Glutamatergic neuron (in vitro differentiated cells): ENCODE data around the gene LRRC46. TPM values are rescaled to one million over a fixed set of nuclear protein-coding genes. Genes with fewer than 3 reads are reported as not detected.

ENCODE experiments used
- DNase-seq: peaks from one replicate; pipeline ENCODE4 v3.0.0; 2022
- H3K27ac Mint-ChIP-seq: one replicate; pipeline ENCODE4 v1.8.0; 2020; ENCODE audit warnings: mild to moderate bottlenecking, mixed read lengths, inconsistent platforms; ENCODE audit not compliant: unreplicated experiment
- H3K27me3 Mint-ChIP-seq: one replicate; pipeline ENCODE4 v1.8.0; 2020; ENCODE audit warnings: mild to moderate bottlenecking, moderate library complexity, mixed read lengths, inconsistent platforms; ENCODE audit not compliant: unreplicated experiment
- H3K36me3 Mint-ChIP-seq: one replicate; pipeline ENCODE4 v1.8.0; 2020; ENCODE audit warnings: mild to moderate bottlenecking, mixed read lengths, inconsistent platforms; ENCODE audit not compliant: unreplicated experiment
- H3K4me1 Mint-ChIP-seq: one replicate; pipeline ENCODE4 v1.8.0; 2020; ENCODE audit warnings: mild to moderate bottlenecking, low read depth, mixed read lengths, inconsistent platforms; ENCODE audit not compliant: unreplicated experiment
- H3K4me3 Mint-ChIP-seq: one replicate; pipeline ENCODE4 v1.8.0; 2020; ENCODE audit warnings: mild to moderate bottlenecking, mixed read lengths, inconsistent platforms; ENCODE audit not compliant: unreplicated experiment
- H3K9me3 Mint-ChIP-seq: one replicate; pipeline ENCODE4 v1.8.0; 2020; ENCODE audit warnings: mild to moderate bottlenecking, moderate library complexity, mixed read lengths, inconsistent platforms; ENCODE audit not compliant: unreplicated experiment
- CTCF ChIP-seq: fragments of 200-600 bp; sonication (generic); IDR thresholded peaks from one replicate; pipeline ENCODE4 v1.5.0; 2021; ENCODE audit not compliant: partially characterized antibody, unreplicated experiment
- total RNA-seq: library from RNA; stranded (reverse); fragmentation: NEBNext Ultra II Directional; extraction: Animal tissue kit (Norgen Biotek cat#: 25700); gene quantifications from one replicate; pipeline ENCODE4 v1.2.1, GENCODE V29; 2021; ENCODE audit not compliant: unreplicated experiment

LRRC46 gene
- total RNA-seq, 1 donor from 2014 or later, result 1.3 TPM

DNA sequence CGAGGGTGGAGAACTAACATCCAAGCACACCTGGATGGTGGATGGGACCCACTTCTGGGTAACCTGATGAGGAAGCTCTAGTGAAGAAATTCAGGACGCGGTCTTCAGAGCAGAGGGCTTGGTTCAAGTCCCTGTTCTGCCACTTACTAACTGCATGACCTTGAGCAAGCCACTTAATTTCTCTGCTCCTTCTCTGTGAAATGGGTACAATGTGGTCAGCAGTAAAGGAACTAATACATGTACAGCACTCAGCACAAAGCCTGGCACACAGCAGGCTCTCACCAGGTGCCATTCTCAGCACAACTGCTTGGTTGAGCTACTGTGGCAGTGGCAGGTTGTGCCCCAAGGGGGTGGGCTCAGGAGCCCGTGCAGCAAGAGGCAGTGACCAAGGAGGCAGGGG lies 8.0 kb upstream of the LRRC46 start:
- no peak for TF ChIP-seq CTCF
- no peaks in the 10 kb centered on the region for H3K36me3 Mint-ChIP-seq
- H3K27me3 Mint-ChIP-seq, result peaks cover 4% of the 10 kb centered on the region
- peaks cover 11% of the 10 kb centered on the region for H3K4me1 Mint-ChIP-seq
- no peak overlapping the region for H3K4me3 Mint-ChIP-seq
- H3K27ac Mint-ChIP-seq, result no peak overlapping the region
- no peaks in the 10 kb centered on the region for H3K9me3 Mint-ChIP-seq
- no peak for DNase-seq

GRCh38 chr17:47829870-47830269 lies 1.6 kb upstream of the LRRC46 start:
- Mint-ChIP-seq H3K4me3 (peak overlapping the region; percentile 97), H3K4me1 (peaks cover 9% of the 10 kb centered on the region), H3K9me3 (peaks cover 8% of the 10 kb centered on the region), H3K27ac (peak overlapping the region; percentile 4), H3K27me3 (peaks cover 9% of the 10 kb centered on the region), H3K36me3 (no peaks in the 10 kb centered on the region)
- TF ChIP-seq CTCF, result no peak
- DNase-seq, result no peak

DNA sequence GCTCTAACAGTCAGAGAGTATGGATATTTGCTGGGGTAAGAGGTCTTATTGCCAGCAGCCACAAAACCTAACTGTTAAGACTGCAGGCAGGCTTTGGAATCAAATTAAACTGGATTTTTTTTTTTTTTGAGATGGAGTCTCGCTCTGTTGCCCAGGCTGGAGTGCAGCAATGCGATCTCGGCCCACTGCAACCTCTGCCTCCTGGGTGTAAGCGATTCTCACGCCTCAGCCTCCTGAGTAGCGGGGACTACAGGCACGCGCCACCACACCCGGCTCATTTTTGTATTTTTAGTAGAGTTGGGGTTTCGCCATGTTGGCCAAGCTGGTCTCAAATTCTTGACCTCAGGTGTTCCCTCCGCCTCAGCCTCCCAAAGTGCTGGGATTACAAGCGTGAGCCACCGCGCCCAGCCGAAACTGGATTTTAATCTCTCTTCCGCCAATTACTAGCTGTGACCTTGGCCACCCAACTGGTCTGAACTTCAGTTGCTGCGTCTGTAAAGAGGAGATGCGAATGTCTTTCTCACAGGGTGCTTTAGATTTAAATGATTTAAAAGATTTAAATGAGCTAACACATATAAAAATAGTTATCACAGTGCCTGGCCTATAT lies 971 bp upstream of the LRRC46 start:
- no peak for TF ChIP-seq CTCF
- Mint-ChIP-seq H3K4me1 (peaks cover 9% of the 10 kb centered on the region), H3K27ac (peak overlapping the region; percentile 94), H3K36me3 (no peaks in the 10 kb centered on the region), H3K27me3 (peaks cover 9% of the 10 kb centered on the region), H3K9me3 (peaks cover 8% of the 10 kb centered on the region), H3K4me3 (peak overlapping the region; percentile 97)
- no peak for DNase-seq

GRCh38 chr17:47831934-47832327 lies 461 bp downstream of the LRRC46 start:
- H3K4me1 Mint-ChIP-seq, result peaks cover 9% of the 10 kb centered on the region
- no peaks in the 10 kb centered on the region for H3K36me3 Mint-ChIP-seq
- peak overlapping the region; percentile 97 for H3K4me3 Mint-ChIP-seq
- peaks cover 8% of the 10 kb centered on the region for H3K9me3 Mint-ChIP-seq
- peaks cover 11% of the 10 kb centered on the region for H3K27me3 Mint-ChIP-seq
- DNase-seq, result no peak
- peak overlapping the region; percentile 49 for H3K27ac Mint-ChIP-seq
- TF ChIP-seq CTCF, result no peak

GRCh38 chr17:47834756-47835155 lies 3.3 kb downstream of the LRRC46 start:
- peaks cover 13% of the 10 kb centered on the region for H3K27me3 Mint-ChIP-seq

More at GRCh38 chr17:47834756-47835155, 3.3 kb downstream of the LRRC46 start:
- Mint-ChIP-seq H3K36me3 (no peaks in the 10 kb centered on the region), H3K4me3 (no peak overlapping the region), H3K9me3 (peaks cover 8% of the 10 kb centered on the region), H3K4me1 (peaks cover 9% of the 10 kb centered on the region), H3K27ac (no peak overlapping the region)
- DNase-seq, result no peak
- no peak for TF ChIP-seq CTCF
